Adrenal gland (tissue), 5 donors: Measurements from ENCODE around the gene MRPL33.

Experiments
- POLR2A ChIP-seq, 2 donors: fragments of 450-650 bp; IDR thresholded peaks; one replicate each; pipeline ENCODE4 v1.6.1; 2017; ENCODE audit warnings: antibody characterized with exemption in 2 of 2, mild to moderate bottlenecking in 2 of 2, moderate library complexity in 1 of 2
- TF ChIP-seq, protein P1 (sequence below), 6 experiments: fragments of 450-650 bp in 4 of 6; fragments of 200-600 bp in 2 of 6; sonication (generic) in 1 of 6; IDR thresholded peaks; 1 replicate in 5 of 6; 2 replicates in 1 of 6; pipeline versions ENCODE4 v1.5.1 to v1.8.0; 2016 to 2021; ENCODE audit warnings: antibody characterized with exemption in 6 of 6, mild to moderate bottlenecking in 2 of 6, moderate library complexity in 1 of 6
- donor health status: DM: no; HTN: no; CAD: no.

DNA sequence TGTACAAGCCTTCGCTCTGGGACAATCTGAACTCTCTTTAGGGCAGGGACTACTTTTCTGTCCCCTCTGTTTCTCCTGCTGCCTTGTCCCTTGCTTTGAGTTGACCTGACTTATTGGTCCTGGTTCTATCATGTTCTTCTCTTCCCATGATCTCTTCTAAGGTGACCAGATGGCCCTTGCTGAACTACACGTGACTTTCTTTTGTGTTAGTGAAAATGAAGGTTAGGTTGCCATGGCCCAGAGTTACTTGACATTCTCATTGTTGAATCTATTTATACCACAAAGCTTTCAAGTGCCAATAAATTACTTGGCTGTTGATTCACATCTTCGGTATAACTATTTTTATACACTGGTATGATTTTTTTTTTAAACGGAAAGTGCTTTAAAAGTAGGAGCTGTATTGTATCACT lies 24.4 kb downstream of the MRPL33 start:
- TF ChIP-seq, protein P1, sequence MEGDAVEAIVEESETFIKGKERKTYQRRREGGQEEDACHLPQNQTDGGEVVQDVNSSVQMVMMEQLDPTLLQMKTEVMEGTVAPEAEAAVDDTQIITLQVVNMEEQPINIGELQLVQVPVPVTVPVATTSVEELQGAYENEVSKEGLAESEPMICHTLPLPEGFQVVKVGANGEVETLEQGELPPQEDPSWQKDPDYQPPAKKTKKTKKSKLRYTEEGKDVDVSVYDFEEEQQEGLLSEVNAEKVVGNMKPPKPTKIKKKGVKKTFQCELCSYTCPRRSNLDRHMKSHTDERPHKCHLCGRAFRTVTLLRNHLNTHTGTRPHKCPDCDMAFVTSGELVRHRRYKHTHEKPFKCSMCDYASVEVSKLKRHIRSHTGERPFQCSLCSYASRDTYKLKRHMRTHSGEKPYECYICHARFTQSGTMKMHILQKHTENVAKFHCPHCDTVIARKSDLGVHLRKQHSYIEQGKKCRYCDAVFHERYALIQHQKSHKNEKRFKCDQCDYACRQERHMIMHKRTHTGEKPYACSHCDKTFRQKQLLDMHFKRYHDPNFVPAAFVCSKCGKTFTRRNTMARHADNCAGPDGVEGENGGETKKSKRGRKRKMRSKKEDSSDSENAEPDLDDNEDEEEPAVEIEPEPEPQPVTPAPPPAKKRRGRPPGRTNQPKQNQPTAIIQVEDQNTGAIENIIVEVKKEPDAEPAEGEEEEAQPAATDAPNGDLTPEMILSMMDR (IDR thresholded peaks at IDR 0.05) = no peak
- TF ChIP-seq POLR2A (IDR thresholded peaks at IDR 0.05) = peak in 1 of 2 donors; percentile 12
